T47D (cell line): Measurements from ENCODE around the gene S100A13.
A peak's percentile ranks its signal among the peaks of the same experiment; 100 is the strongest.

Source experiments
- DNase-seq, 2 experiments: peaks; one replicate each; pipeline versions ENCODE4 v3.0.0 to v3.0.0-alpha.2; 2011 to 2012; ENCODE audit warnings: low read depth in 1 of 2, low spot score in 1 of 2
- JUND ChIP-seq: IDR thresholded peaks from 2 replicates; pipeline ENCODE4 v1.6.1; 2012; ENCODE audit warnings: low read depth
- in situ Hi-C: cut with HindIII; loops from 2 replicates; pipeline ENCODE4 v1.10.0; 2016; ENCODE audit warnings: low sequenced_read_pairs, low pct_unique_long_range_greater_than_20kb

Gene S100A13

GRCh38 chr1:153614189-153614900, 13.0 kb downstream of the S100A13 start:
- in situ Hi-C loops, result no loop called here
- TF ChIP-seq JUND, result no peak
- no peak for DNase-seq

- in situ Hi-C loops, result no loop called here
- no peak for TF ChIP-seq JUND
- DNase-seq, result no peak
Measured at GRCh38 chr1:153613406-153613805, 13.9 kb downstream of the S100A13 start.

GRCh38 chr1:153612755-153613331, 14.5 kb downstream of the S100A13 start, which contains the start of gene S100A16:
TSS of gene S100A16 (minus strand) at chr1:153613137. CDS start at chr1:153608151, 4,986 bp downstream.
- TF ChIP-seq JUND, result no peak
- in situ Hi-C loops, result no loop called here
- DNase-seq, result peak; percentile 90 to 92

- no peak for DNase-seq
- in situ Hi-C loops, result no loop called here
Measured at GRCh38 chr1:153612111-153612754, 15.1 kb downstream of the S100A13 start.

GRCh38 chr1:153611356-153611755, 15.9 kb downstream of the S100A13 start:
- no peak for DNase-seq
- no peak for TF ChIP-seq JUND

More at GRCh38 chr1:153612111-153612754, 15.1 kb downstream of the S100A13 start:
- no peak for TF ChIP-seq JUND

GRCh38 chr1:153610811-153611301, 16.4 kb downstream of the S100A13 start:
- DNase-seq, result no peak
- TF ChIP-seq JUND, result no peak
- in situ Hi-C loops, result no loop called here

More at GRCh38 chr1:153611356-153611755, 15.9 kb downstream of the S100A13 start:
- in situ Hi-C loops, result no loop called here

- peak in 1 of 2 experiments; percentile 57 for DNase-seq
- in situ Hi-C loops, result no loop called here
- no peak for TF ChIP-seq JUND
Measured at GRCh38 chr1:153610334-153610733, 17.0 kb downstream of the S100A13 start.

- in situ Hi-C loops, result no loop called here
- no peak for TF ChIP-seq JUND
- no peak for DNase-seq
Measured at GRCh38 chr1:153609585-153609907, 17.8 kb downstream of the S100A13 start.

GRCh38 chr1:153608742-153609584, 18.3 kb downstream of the S100A13 start:
- peak; percentile 85 to 93 for DNase-seq
- in situ Hi-C loops, result no loop called here
- TF ChIP-seq JUND, result no peak

- peak; percentile 77 to 97 for DNase-seq
- TF ChIP-seq JUND, result no peak
- in situ Hi-C loops, result no loop called here
Measured at GRCh38 chr1:153608089-153608682, 19.1 kb downstream of the S100A13 start.

GRCh38 chr1:153607381-153607780, 19.9 kb downstream of the S100A13 start:
- in situ Hi-C loops, result no loop called here
- DNase-seq, result no peak
- TF ChIP-seq JUND, result no peak

GRCh38 chr1:153606194-153606593, 21.1 kb downstream of the S100A13 start:
- TF ChIP-seq JUND, result no peak
- DNase-seq, result no peak
- in situ Hi-C loops, result no loop called here
